Measurements from ENCODE around the gene GAL3ST2.

DNA sequence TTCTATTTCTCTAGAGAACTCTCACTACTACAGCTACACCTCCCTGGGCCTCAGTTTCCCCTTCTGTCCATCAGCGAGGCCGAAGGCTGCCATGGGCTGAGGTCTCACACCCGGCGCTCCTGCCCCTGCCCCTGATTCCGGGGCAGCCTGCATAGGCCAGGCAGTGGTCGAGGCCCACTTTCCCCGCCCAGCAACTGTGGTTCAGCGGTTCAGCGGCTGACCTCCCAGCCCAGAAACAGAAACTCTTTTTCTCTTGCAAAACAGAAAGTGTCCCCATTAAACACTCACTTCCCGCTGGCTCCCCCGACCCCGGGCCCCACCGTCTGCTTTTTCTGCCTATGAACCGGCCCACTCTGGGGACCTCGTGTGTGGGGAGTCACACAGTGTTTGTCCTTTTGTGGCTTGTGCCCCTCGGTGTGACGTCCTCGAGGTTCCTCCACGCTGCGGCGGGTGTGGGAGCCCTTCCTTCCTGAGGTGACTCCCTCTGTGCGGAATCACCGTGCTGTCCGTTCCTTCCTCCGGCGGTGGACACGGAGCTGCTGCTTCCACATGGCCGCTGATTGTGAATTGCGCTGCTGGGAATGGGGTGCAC lies 66.1 kb downstream of the GAL3ST2 start:
- TF ChIP-seq, protein P1, sequence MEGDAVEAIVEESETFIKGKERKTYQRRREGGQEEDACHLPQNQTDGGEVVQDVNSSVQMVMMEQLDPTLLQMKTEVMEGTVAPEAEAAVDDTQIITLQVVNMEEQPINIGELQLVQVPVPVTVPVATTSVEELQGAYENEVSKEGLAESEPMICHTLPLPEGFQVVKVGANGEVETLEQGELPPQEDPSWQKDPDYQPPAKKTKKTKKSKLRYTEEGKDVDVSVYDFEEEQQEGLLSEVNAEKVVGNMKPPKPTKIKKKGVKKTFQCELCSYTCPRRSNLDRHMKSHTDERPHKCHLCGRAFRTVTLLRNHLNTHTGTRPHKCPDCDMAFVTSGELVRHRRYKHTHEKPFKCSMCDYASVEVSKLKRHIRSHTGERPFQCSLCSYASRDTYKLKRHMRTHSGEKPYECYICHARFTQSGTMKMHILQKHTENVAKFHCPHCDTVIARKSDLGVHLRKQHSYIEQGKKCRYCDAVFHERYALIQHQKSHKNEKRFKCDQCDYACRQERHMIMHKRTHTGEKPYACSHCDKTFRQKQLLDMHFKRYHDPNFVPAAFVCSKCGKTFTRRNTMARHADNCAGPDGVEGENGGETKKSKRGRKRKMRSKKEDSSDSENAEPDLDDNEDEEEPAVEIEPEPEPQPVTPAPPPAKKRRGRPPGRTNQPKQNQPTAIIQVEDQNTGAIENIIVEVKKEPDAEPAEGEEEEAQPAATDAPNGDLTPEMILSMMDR (conservative IDR thresholded peaks at IDR 0.05) = no peak
- TF ChIP-seq ZFX (IDR thresholded peaks at IDR 0.05) = no peak

Measured in C4-2B (cell line).